ENCODE measurements around the gene SEC14L5. TPM values are rescaled to one million over a fixed set of nuclear protein-coding genes. Genes with fewer than 3 reads are reported as not detected.

SEC14L5 gene
- total RNA-seq, 2 experiments from 2014 or later, result 0.07 TPM; not detected in 1

Other genes with a start within 250 kb of the SEC14L5 start
- 10 to 100 TPM; 13.0 to 13.8 TPM for gene ANKS3, start 224.1 kb upstream of the SEC14L5 start, total RNA-seq
- under 1 TPM; 0.18 to 0.38 TPM for gene DNAAF8, start 223.8 kb upstream of the SEC14L5 start, total RNA-seq
- 10 to 100 TPM; 10.9 to 12.8 TPM for gene ZNF500, start 191.2 kb upstream of the SEC14L5 start, total RNA-seq
- not detected for gene SEPTIN12, start 170.0 kb upstream of the SEC14L5 start, total RNA-seq
- not detected for gene SMIM22, start 163.0 kb upstream of the SEC14L5 start, total RNA-seq
- 1 to 10 TPM; 3.3 to 3.7 TPM for gene ROGDI, start 155.7 kb upstream of the SEC14L5 start, total RNA-seq
- 10 to 100 TPM; 63.7 to 64.8 TPM for gene GLYR1, start 111.0 kb upstream of the SEC14L5 start, total RNA-seq
- 10 to 100 TPM; 25.4 to 25.6 TPM for gene UBN1, start 110.8 kb upstream of the SEC14L5 start, total RNA-seq
- gene PPL, start 21.2 kb upstream of the SEC14L5 start, total RNA-seq, result under 1 TPM in 1 of 2 experiments, not detected in 1; 0.05 TPM
- gene NAGPA, start 75.6 kb downstream of the SEC14L5 start, total RNA-seq, result 10 to 100 TPM; 10.1 to 11.3 TPM
- gene C16orf89, start 107.6 kb downstream of the SEC14L5 start, total RNA-seq, result not detected
- gene ALG1, start 113.5 kb downstream of the SEC14L5 start, total RNA-seq, result 10 to 100 TPM; 16.8 to 17.2 TPM
- gene EEF2KMT, start 139.5 kb downstream of the SEC14L5 start, total RNA-seq, result 10 to 100 TPM; 19.7 to 20.5 TPM

Data from activated CD8-positive, alpha-beta T cell treated with anti-CD3 and anti-CD28 coated beads for 36 hours (primary cell).